HG02642 (cell line): ENCODE results near the gene PECR.
"Not testable (repeated sequence)": the region's sequence is repeated elsewhere in the genome, so short reads cannot be mapped to it uniquely, and the experiment has no call there.

Experiments used
- ATAC-seq: cut with Tn5 transposase; IDR thresholded peaks from one replicate; pipeline ENCODE4 v1.9.1; 2021; ENCODE audit warnings: mild to moderate bottlenecking; ENCODE audit not compliant: unreplicated experiment, poor library complexity

The PECR gene

DNA sequence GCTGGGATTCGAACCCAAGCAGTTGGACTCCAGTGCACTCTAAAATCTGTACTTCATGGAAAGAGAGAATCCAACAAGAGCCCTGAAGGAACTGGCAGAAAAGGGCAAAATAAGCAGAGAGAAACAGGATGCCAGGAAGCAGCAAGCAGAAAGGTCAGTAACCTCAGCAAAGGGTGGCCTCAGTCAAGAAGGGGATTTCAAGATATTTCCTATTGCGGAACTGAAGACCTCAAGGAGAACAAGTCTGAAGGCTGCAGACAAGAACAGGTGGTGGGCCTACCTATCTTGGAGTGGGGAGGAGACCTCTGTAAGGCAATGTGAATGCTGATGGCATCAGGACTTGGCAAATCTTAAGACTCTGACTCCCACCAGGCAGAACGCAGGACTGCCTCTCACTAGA is 48.2 kb downstream of the PECR start:
- peak; percentile 50 for ATAC-seq

DNA sequence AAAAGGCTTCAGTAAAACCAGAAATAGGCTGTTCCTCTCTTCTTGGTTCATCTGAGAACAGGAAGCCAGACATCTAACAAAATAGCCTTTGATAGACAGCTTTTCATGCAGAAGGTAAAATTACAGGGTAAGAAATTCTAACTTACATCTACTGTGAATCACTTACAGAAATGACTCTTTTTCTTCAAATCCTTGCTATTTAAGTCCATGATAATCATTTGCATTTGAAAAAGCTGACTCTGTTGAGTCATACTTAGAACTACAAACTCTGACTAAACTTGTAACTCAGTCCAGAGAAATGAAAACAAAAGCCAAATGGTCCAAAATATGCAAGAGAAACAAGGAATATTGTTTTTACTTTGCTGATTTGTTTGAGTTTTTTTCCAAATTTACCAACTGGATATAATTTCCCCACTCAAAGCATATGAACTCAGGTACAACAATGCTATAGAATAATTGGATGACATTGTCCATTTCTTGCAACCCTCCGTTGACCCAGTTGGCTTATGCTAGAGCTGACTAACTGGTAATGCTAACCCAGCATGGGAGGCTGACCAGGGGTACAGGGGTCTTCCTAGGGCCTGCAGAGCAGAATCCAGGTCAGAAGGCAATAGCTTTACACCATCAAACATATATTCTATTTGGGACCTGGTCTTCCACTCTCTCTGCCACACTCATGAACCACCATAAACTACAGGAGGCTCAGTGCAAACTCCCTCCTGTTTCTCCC is 49.5 kb downstream of the PECR start:
- peak; percentile 66 for ATAC-seq

DNA sequence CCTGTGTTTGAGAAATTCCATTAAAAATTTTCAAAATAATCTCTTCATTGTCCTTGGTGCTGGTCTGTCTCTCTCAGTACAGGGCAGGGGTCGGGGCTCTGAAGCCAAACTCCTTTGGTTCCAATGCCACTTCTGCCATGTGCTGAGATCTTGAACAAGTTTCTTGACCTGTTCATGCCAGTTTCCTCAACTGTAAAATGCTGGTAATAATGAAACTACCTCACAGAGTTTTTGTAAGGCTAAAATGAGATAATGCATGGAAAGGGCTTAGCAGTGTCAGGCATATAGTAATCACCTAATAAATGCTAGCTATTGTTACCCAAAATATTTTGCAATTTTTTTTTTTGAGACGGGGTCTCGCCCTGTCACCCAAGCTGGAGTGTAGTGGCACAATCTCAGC is 51.4 kb downstream of the PECR start:
- no peak for ATAC-seq

DNA sequence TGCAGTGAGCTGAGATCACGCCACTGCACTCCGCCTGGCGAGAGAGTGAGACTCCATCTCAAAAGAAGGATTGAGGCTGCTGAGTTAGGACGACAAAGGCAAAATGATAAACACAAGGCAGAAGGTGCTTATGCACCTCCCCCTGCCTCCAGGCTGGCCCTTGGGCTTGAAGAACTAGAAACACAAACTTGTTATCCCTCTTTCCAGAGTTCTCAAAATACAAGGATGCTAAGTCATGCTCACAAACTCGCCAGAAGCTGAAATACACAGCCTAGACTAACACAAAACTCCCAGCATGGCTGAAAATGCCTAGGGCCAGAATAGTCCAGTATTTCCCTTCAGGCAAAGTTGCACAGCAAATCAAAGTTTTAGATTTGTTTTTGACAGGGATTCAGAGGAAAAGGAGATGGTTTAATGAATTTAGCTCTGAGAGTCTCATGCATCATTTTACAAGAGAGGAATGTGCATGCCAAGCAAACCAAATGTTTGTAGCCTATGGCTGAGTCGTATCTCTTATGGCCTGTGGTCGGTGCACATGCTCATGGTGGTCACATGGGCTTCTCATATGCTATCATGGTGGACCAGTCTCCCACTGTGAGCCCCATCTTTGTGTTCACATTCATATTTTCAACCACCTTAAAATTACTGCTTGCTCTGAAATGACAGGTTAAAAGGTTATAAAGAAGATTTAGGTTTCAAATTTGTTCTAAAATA is 52.0 kb downstream of the PECR start:
- ATAC-seq = no peak

DNA sequence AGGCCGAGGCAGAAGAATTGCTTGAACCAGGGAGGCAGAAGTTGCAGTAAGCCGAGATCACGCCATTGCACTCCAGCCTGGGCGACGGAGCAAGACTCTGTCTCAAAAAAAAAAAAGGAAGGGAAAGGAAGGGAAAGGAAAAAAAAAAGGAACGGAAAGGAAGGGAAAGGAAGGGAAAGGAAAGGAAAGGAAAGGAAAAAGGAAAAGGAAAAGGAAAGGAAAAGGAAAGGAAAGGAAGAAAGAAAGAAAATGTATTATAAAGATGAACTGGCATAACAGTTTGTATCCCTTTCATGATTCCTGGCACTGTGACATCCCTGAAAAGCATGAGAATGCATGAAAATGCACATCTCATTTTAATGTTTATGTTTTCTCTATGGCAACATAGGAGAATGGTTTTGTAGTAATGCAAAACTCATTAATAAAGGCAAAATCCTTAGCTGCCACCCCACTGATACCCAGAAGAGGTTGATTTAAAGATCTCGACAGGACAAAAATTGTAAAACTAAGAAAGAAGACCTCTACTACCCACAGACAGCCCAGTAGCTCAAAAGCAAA is 56.8 kb downstream of the PECR start:
- ATAC-seq = no peak

DNA sequence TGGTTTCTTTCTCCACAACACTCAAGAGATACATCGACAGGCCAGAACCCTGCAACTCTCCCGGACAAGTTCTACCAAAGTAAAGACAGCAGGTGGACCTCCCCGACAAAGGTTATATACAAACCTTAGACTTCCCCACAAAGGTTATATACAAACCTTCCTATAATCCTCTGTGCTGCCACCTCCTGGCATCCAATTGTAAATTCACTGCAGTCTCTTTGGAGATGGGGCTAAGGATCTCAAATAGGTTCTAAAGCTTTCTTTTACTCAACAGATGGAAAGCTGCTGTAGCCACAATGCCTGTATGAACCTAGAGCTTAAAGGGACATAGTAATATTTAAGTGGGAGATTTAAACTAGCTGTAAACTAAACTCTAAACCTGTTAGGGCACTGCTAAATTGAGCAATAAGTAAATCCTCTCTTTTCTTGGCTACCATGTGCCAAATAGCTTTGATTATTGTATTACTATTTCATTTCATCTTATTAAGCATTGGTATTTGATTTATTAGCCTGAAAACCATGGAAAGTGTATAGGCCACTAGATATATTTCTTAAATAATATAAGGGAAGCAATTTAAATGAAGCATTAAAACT is 58.5 kb downstream of the PECR start:
- ATAC-seq = peak; percentile 86

DNA sequence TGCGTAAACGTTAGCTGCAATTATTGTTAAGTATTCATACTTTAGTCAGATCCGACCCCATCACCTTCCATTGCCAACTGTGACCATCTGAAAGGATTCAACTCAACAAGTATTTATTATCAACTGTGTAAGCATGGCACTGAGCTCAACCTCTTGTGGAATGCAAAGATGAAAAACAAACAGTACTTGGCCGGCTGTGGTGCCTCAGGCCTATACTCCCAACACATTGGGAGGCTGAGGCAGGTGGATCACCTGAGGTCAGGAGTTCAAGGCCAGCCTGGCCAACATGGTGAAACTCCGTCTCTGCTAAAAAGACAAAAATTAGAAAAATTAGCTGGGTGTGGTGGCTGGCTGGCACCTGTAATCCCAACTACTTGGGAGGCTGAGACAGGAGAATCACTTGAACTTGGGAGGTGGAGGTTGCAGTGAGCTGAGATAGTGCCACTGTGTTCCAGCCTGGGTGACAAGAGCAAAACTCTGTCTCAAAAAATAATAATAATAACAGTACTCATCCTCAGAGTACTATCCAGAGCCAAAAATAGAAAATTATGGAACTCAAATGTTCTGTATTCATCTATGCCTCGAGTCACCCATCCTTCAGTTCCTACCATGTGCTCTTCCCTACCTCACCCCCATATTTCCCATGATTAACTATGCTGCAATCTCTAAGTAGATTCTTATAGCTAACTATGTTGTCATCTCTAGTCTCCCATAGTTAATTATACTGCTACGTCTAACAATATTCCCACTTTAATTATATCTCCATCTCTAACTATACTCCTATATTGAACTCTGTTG is 59.6 kb downstream of the PECR start:
- ATAC-seq = no peak

DNA sequence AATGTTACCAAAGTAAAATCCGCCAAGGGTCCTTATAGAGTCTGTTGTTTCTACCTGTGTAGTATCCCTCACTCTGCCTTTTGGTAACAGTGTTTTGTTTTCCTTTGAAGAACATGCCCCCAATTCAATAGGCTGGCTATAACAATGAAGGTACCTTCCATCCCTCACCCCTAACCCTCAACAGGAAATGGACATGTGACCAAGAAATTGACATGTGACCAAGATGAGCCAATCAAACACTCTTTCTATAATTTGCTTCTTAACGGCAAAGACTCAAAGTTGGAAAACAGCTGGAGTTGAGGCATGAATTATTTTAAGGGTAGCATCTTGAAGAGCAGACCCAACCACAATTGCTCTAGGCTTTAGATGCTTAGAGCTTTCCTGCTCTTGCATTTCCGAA is 62.9 kb downstream of the PECR start:
- no peak for ATAC-seq

DNA sequence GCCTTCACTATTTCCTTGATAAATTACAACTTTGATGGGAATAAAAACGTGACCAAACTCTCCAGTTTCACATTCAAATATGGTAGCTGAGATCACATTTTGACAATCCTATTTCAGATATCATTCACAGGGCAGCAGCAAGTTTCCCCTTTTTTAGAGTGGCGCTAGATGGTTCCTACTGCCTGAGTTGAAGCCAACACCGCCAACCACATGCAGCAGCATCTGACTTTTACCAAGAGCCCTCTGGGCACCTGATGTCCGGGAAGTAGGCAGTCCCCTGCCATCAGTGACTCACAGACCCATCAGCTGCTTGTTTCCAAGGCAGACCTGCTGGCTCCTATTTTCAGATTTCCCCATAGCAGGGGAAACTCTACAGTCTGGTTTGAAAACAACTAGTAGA is 64.2 kb downstream of the PECR start:
- peak; percentile 28 for ATAC-seq

DNA sequence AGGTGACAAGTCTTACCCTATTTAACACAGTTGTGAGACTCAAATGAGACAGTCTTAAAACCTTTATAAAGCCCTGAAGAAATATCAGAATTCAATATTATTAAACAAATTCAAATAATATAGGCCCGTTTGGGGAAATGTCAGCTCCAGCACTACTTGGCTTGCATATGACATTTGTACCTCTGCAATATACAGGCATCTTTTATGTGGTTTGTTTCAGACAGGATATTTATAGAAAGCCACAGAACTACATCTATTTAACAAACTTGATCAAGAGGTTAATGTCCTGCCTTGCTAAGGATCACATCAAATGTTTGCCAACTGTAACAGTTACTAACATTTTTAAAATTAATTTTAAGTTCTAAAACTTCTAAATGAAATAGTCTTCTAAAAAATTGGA is 65.0 kb downstream of the PECR start:
- no peak for ATAC-seq

DNA sequence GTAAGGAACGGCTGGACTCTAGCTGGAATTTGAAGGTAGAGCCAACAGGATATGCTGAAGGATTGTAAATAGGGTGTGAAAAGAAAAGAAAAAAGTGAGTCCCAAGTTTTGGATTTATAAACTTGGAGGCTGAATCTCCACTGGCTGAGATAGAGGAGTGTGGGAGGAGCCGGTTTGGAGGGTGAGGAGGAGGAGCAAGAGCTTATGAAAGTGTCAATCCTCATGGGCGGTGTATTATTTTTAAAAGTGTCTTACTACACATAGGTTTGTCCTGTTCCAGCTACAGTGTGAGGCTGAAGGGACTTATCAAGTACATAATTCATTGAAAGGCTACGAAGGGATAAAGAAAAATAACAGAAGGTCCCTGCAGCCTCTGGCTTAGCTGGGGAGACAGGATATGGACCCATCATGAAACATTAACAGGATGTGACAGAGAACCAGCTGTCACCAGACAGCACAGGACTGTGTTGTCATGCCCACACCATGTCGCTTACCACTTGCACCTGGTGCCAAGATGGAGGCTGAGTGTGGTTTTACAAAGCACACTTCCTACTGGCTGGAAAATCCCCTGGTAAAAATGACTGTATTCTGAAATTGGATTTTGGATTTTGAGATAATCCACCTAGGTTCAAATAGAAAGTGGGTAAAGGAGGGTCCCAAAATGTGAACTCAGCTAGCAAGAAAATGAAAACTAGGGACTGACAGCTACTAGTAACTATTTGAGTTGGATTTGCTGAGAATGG is 65.7 kb downstream of the PECR start:
- peak; percentile 88 for ATAC-seq

DNA sequence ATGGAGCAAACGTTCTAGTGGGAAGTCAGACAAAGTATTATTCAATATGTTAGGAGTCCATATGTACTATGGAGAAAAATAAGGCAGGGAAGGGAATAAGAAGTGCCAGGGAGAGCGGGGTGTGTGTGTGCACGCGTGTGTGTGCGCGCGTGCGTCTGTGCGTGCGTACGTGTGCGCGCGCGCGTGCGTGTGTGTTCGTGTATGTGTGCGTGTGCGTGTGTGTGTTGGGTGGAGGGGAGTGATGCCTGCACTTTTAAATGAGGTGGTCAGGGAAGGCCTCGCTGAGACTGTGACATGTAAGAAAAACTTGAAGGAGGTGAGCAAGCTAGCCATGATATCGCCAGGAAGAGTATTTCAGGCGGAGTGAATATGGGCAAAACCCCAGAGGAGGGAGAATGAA is 66.6 kb downstream of the PECR start:
- ATAC-seq = no peak

DNA sequence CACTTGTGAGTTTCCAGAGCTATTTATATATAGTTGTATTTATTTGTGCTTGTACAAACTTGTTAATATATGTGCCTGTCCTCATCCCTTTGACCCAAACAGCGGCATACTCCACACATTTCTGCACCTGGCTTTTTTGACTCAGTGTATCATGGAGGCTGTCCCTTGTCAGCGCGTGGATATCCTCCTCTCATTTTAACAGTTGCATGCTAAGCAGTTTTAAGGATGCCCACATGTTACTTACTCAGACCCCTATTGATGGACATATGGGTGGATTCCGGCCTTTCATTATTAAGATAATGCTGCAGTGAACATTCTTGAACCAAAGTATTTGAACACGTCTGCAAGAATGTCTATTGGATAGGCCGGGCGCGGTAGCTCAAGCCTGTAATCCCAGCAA is 67.6 kb downstream of the PECR start:
- ATAC-seq = no peak

DNA sequence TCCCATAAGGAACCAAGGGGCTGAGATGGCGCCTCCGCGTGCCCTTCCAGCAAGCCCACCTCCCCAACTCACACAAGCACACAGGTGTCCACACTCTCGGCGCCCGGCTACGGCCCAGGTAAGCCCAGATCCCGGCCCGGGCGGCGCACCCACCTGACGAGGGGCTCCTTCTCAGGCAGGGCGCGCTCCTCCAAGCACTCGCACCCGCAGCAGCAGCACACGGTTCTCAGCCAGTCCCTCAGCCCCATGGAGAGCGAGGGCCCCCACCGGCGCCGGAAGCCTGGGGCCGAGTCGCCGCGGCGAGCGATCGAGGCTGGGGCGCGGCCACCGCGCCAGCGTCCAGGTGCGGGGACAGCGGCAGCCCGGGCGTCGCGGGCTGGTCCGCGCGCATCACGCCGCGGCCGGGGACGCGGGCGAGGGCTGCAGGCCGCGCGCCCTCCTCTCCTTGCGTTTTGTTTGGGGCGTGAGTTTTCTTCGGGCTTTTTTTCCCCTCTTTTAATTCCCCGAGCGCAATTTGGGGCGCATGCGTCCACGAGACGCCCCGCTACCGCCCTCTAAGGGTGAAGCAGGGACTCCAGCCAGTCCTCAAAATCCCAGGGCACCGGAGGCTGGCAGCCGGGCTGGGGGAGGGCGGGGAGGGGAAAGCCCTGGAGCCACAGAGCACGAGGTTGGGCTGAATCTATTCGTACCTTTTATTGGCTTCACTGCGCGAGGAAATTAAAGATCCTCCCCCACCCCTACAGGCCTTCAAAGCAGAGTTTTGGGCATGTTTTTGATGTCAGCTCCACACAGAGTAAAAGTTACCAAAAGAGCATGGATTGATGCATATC is 68.3 kb downstream of the PECR start, which contains the start of gene MREG:
MREG (minus strand) TSS at position 472 of the 830 bp plus-strand sequence; CDS start at position 248, 224 bp downstream.
- ATAC-seq = peak; percentile 49

DNA sequence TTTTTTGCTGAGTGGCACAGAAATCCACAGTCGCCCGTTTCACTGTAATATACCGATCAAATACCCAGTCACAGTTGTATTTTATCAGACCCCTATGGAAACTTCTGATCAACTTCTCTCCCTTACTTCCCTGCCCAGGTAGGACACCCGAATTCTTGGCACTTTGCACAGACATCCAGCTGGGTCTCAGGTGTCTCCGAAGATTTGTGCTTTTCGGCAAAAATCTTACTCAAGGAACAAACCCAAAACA is 68.9 kb downstream of the PECR start:
- no peak for ATAC-seq

DNA sequence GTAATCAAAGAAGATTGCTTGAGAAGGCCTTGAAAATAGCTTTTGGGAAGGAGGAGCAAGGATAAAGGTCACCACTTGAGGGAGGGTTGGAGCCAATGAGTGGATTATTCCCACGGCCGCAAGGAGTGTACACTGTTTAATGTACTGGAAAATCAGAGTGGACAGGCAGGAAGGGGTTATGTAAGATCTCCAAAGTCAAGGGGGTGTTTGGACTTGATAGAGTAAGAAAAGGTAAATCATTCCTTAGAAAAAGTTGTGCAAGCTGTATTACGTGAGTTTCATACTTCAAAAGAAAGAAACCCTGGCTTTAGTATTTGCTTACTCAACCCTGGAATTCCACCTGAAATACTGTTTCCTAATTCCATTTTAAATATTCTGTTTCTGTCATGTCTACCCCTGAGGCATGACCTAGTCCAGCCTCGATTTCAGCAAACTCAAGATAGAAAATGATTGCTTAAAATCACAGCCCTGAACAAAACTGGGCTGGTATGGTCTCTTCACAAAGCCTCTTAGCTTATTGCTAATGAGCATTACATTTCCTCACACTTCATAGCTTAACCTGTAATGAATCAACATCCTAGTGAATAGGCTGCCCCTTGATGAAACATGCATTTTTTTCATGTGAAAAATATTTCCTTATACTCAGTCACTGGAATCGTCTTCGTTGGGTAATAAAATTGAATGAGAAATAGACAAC is 69.3 kb downstream of the PECR start:
- ATAC-seq = no peak

DNA sequence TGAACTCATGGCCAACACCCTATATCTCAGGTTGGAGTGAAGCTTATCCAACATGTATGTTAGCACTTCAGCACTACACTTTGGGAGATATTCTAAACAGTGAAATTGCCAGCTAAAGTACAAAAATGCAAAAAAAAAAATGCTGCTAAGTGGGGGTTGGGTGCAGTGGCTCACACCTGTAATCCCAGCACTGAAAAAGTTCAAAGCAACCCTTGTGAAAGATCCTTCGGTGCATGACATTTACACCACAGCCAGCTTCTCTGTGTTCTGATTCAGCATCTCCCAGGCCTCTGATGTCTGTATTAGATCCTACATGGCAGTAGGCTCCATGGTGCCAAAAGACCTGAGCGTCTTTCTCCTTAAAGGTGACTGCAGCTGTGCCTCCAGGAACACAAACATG is 72.4 kb downstream of the PECR start:
- ATAC-seq = not testable (repeated sequence)

DNA sequence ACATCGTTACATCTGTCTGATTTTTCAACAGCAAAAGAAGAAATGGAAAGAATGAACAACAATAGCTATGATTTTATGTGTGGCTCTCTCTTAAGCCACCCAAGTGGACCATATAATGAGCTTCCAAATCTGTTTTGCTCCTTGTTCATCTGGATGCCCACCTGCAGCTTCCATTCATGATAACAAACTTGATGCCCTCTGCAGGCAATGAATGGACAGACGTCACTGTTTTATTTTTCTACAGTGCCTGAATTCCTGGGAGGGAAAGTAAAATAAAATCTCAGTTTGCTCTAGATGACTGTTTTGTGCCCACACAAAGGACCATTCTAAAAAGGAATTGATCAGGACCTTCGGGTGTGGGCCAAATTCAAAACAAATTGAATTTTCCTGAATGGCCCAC is 73.2 kb downstream of the PECR start:
- ATAC-seq = no peak
